Measurements from ENCODE around the gene NUP62CL. TPM values are rescaled to one million over a fixed set of nuclear protein-coding genes. Genes with fewer than 3 reads are reported as not detected.

The NUP62CL gene
- polyA plus RNA-seq, 1 donor from 2014 or later: 1.9 TPM

DNA sequence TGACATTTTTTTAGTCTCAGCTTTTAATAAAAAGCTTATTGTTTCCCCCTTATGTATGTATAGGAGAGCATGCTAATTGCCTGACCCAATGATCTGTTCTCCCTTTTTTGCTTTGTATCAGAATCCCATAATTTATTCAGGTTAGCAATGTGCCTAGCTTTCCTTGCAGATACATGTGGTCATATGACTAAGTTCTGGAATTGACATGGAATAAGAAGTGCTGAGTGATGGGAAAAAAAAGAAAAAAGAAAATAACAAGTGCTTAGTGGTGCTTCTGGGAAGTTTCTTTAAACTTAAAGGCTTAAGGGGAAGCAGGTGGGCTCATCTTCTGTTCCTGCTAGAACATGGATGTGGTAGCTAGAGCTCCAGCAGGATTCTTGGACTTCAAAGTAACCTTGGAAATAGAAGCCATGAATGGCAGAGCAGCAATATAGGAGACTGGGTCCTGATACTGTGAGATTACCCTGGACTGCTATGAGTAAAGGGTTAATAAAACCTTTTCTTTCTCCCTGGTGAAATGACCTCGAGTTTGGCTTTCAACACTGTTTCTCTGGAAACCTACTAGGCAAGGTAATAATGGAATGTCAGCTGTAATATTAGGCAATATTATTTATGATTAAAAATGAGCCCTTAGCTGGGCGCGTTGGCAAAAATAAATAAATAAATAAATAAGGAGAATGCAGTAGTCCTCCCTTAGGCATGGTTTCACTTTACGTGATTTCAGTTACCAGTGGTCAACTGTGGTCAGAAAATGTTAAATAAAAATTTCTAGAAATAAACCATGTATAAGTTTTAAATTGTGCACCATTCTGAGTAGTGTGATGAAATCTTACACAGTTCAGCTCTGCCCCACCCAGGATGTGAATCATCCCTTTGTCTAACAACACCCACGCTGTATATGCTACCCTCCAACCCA is 70.9 kb downstream of the NUP62CL start:
- Histone ChIP-seq H3K9ac (ENCODE audit: low read length) (no peak overlapping the region), H3K9me2 (ENCODE audit: insufficient read depth, low read length) (no peaks in the 10 kb centered on the region), H3F3A (ENCODE audit: insufficient read depth, low read length, poor library complexity, severe bottlenecking) (no peaks in the 10 kb centered on the region), H3K27ac (ENCODE audit: low read length) (no peak overlapping the region), H3K4me2 (ENCODE audit: low read length) (no peak overlapping the region), H3K36me3 (ENCODE audit: insufficient read depth, low read length) (no peaks in the 10 kb centered on the region), H3K9me3 (ENCODE audit: low read length) (no peaks in the 10 kb centered on the region), H3K27me3 (ENCODE audit: insufficient read depth, low read depth, low read length) (no peaks in the 10 kb centered on the region), H3K79me2 (replicated peaks; ENCODE audit: insufficient read depth, low read length) (no peaks in the 10 kb centered on the region), H3K4me3 (ENCODE audit: low read length) (no peak overlapping the region), H2AFZ (ENCODE audit: low read depth, low read length) (no peak overlapping the region), H4K20me1 (ENCODE audit: insufficient read depth) (no peaks in the 10 kb centered on the region)
- TF ChIP-seq RAD21 (conservative IDR thresholded peaks at IDR 0.05) (no peak), POLR2AphosphoS5 (IDR thresholded peaks at IDR 0.05) (no peak), MXI1 (conservative IDR thresholded peaks at IDR 0.05; ENCODE audit: poor library complexity, severe bottlenecking) (no peak), EP300 (conservative IDR thresholded peaks at IDR 0.05; ENCODE audit: poor library complexity, severe bottlenecking) (no peak), EZH2 (IDR thresholded peaks at IDR 0.05; ENCODE audit: borderline replicate concordance, insufficient read depth, low read length, poor library complexity, severe bottlenecking) (no peak), SMC3 (conservative IDR thresholded peaks at IDR 0.05; ENCODE audit: poor library complexity) (no peak), TAF1 (IDR thresholded peaks at IDR 0.05; ENCODE audit: low read depth) (no peak)
- TF ChIP-seq, protein P1, sequence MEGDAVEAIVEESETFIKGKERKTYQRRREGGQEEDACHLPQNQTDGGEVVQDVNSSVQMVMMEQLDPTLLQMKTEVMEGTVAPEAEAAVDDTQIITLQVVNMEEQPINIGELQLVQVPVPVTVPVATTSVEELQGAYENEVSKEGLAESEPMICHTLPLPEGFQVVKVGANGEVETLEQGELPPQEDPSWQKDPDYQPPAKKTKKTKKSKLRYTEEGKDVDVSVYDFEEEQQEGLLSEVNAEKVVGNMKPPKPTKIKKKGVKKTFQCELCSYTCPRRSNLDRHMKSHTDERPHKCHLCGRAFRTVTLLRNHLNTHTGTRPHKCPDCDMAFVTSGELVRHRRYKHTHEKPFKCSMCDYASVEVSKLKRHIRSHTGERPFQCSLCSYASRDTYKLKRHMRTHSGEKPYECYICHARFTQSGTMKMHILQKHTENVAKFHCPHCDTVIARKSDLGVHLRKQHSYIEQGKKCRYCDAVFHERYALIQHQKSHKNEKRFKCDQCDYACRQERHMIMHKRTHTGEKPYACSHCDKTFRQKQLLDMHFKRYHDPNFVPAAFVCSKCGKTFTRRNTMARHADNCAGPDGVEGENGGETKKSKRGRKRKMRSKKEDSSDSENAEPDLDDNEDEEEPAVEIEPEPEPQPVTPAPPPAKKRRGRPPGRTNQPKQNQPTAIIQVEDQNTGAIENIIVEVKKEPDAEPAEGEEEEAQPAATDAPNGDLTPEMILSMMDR (IDR thresholded peaks at IDR 0.05; ENCODE audit: poor library complexity, severe bottlenecking): no peak
- TF ChIP-seq, protein P2, sequence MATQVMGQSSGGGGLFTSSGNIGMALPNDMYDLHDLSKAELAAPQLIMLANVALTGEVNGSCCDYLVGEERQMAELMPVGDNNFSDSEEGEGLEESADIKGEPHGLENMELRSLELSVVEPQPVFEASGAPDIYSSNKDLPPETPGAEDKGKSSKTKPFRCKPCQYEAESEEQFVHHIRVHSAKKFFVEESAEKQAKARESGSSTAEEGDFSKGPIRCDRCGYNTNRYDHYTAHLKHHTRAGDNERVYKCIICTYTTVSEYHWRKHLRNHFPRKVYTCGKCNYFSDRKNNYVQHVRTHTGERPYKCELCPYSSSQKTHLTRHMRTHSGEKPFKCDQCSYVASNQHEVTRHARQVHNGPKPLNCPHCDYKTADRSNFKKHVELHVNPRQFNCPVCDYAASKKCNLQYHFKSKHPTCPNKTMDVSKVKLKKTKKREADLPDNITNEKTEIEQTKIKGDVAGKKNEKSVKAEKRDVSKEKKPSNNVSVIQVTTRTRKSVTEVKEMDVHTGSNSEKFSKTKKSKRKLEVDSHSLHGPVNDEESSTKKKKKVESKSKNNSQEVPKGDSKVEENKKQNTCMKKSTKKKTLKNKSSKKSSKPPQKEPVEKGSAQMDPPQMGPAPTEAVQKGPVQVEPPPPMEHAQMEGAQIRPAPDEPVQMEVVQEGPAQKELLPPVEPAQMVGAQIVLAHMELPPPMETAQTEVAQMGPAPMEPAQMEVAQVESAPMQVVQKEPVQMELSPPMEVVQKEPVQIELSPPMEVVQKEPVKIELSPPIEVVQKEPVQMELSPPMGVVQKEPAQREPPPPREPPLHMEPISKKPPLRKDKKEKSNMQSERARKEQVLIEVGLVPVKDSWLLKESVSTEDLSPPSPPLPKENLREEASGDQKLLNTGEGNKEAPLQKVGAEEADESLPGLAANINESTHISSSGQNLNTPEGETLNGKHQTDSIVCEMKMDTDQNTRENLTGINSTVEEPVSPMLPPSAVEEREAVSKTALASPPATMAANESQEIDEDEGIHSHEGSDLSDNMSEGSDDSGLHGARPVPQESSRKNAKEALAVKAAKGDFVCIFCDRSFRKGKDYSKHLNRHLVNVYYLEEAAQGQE (IDR thresholded peaks at IDR 0.05; ENCODE audit: borderline replicate concordance): no peak

DNA sequence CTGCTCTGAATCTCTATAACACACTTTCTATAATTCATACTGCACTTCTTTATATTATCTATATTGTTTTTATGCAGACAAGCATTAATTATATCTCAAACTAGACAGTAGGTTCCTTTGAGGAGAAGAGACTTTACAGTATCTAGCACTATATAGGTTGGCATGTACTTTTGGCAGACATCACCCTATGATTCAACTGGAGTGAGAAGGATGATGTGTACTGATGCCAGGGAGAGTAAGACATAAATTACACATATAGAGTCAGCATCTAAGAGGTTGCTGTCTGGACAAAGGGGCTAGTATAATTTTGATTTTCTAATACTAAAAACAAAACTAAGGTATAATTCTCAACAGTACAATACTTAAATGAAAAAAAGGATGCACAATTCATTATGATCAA is 82.5 kb downstream of the NUP62CL start:
- H3K79me2 ChIP-seq (replicated peaks; ENCODE audit: insufficient read depth, low read length): no peaks in the 10 kb centered on the region
- no peaks in the 10 kb centered on the region for H3K9me3 ChIP-seq (ENCODE audit: low read length)
- no peaks in the 10 kb centered on the region for H3K36me3 ChIP-seq (ENCODE audit: insufficient read depth, low read length)
- H3K9ac ChIP-seq (ENCODE audit: low read length): no peak overlapping the region
- no peaks in the 10 kb centered on the region for H3F3A ChIP-seq (ENCODE audit: insufficient read depth, low read length, poor library complexity, severe bottlenecking)
- TF ChIP-seq SMC3 (conservative IDR thresholded peaks at IDR 0.05; ENCODE audit: poor library complexity) (no peak), EP300 (conservative IDR thresholded peaks at IDR 0.05; ENCODE audit: poor library complexity, severe bottlenecking) (no peak), POLR2AphosphoS5 (IDR thresholded peaks at IDR 0.05) (no peak), MXI1 (conservative IDR thresholded peaks at IDR 0.05; ENCODE audit: poor library complexity, severe bottlenecking) (no peak), TAF1 (IDR thresholded peaks at IDR 0.05; ENCODE audit: low read depth) (no peak), EZH2 (IDR thresholded peaks at IDR 0.05; ENCODE audit: borderline replicate concordance, insufficient read depth, low read length, poor library complexity, severe bottlenecking) (no peak)
- TF ChIP-seq, protein P2 (IDR thresholded peaks at IDR 0.05; ENCODE audit: borderline replicate concordance): no peak
- H3K27ac ChIP-seq (ENCODE audit: low read length): no peak overlapping the region
- H3K4me3 ChIP-seq (ENCODE audit: low read length): no peak overlapping the region
- no peaks in the 10 kb centered on the region for H4K20me1 ChIP-seq (ENCODE audit: insufficient read depth)
- no peaks in the 10 kb centered on the region for H3K27me3 ChIP-seq (ENCODE audit: insufficient read depth, low read depth, low read length)
- H3K4me2 ChIP-seq (ENCODE audit: low read length): no peak overlapping the region
- no peaks in the 10 kb centered on the region for H3K9me2 ChIP-seq (ENCODE audit: insufficient read depth, low read length)
- H2AFZ ChIP-seq (ENCODE audit: low read depth, low read length): no peak overlapping the region
